Esophagus squamous epithelium (tissue), 4 donors: ENCODE measurements around the gene SAYSD1.

ENCODE experiments used
- CTCF ChIP-seq, 6 experiments: fragments of 450-650 bp in 4 of 6; fragments of 200-600 bp in 2 of 6; sonication (generic) in 2 of 6; IDR thresholded peaks; one replicate each; pipeline ENCODE4 v1.5.1; 2016 to 2019; ENCODE audit warnings: antibody characterized with exemption in 6 of 6, mild to moderate bottlenecking in 4 of 6, moderate library complexity in 4 of 6
- POLR2A ChIP-seq, 4 donors: fragments of 450-650 bp; IDR thresholded peaks; one replicate each; pipeline ENCODE4 v1.6.1; 2017; ENCODE audit warnings: antibody characterized with exemption in 4 of 4, mild to moderate bottlenecking in 4 of 4, moderate library complexity in 3 of 4

DNA sequence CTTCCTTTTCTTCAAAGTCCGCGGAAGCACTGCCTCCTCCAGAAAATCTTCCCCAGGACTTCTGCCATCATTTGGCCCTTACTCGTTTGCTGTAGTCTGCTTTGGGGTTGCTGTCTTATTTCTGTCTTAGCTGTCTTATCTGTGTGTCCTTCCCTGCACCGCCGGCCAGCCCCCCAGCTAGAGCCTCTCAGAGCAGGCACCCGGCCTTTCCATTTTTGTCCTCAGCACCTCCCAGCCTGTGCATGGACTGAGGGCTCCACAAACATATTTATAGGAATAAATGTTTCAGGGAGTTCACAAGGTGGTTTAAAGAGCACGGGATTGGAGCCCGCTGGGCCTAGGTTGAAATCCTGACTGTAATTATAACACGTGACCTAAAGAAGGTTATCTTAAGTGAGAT lies 58.3 kb downstream of the SAYSD1 start:
- TF ChIP-seq CTCF (IDR thresholded peaks at IDR 0.05) (no peak), POLR2A (IDR thresholded peaks at IDR 0.05) (no peak)
